Activated T-helper 2 cell treated with anti-CD3 and anti-CD28 coated beads, Interferon-gamma antibody, Interleukin-2, Interleukin-4, amounts not matched to agents 10 μg/mL and 5 μg/mL and 100 μg/mL, durations not matched to agents 14 hours and 24 hours and 36 hours (primary cell): ENCODE results near the gene TMEM144. TPM values are rescaled to one million over a fixed set of nuclear protein-coding genes. Genes with fewer than 3 reads are reported as not detected.
"Not testable (repeated sequence)": the region's sequence is repeated elsewhere in the genome, so short reads cannot be mapped to it uniquely, and the experiment has no call there.

ENCODE experiments used
- DNase-seq: peaks from one replicate; pipeline ENCODE4 v3.0.0; 2021; ENCODE audit warnings: low spot score
- H3K27ac Mint-ChIP-seq: one replicate; pipeline ENCODE4 v1.8.0; 2021; ENCODE audit warnings: mixed read lengths
- H3K27me3 Mint-ChIP-seq: one replicate; pipeline ENCODE4 v1.8.0; 2021; ENCODE audit warnings: low read depth, mixed read lengths
- H3K36me3 Mint-ChIP-seq: one replicate; pipeline ENCODE4 v1.8.0; 2021; ENCODE audit warnings: low read depth, mixed read lengths
- H3K4me1 Mint-ChIP-seq: one replicate; pipeline ENCODE4 v1.8.0; 2021; ENCODE audit warnings: low read depth, mixed read lengths
- H3K4me3 Mint-ChIP-seq: one replicate; pipeline ENCODE4 v1.8.0; 2021; ENCODE audit warnings: low read depth, mild to moderate bottlenecking, moderate library complexity, mixed read lengths
- H3K9me3 Mint-ChIP-seq: one replicate; pipeline ENCODE4 v1.8.0; 2021; ENCODE audit warnings: mixed read lengths
- intact Hi-C: fragments of 100-400 bp; cut with micrococcal nuclease; formaldehyde crosslinking; loops from one replicate; pipeline ENCODE4 v1.15.1; 2023
- total RNA-seq: library from RNA; stranded (reverse); gene quantifications from 2 replicates; pipeline ENCODE4 v1.2.3, GENCODE V29; 2022

TMEM144 gene
- total RNA-seq, 1 donor from 2014 or later: 0.16 TPM

- H3K36me3 Mint-ChIP-seq: no peaks in the 10 kb centered on the region
- no peaks in the 10 kb centered on the region for H3K9me3 Mint-ChIP-seq
- no peaks in the 10 kb centered on the region for H3K4me1 Mint-ChIP-seq
- no peaks in the 10 kb centered on the region for H3K27me3 Mint-ChIP-seq
- no peak overlapping the region for H3K4me3 Mint-ChIP-seq
- DNase-seq: no peak
- H3K27ac Mint-ChIP-seq: no peak overlapping the region
- intact Hi-C loops: loop anchor here (2.0 kb wide), 1 partner anchor 365 kb away; no protein-coding TSS in a partner anchor
Measured at GRCh38 chr4:158259955-158260575, 49.8 kb downstream of the TMEM144 start.

- intact Hi-C loops: loop anchor here (2.0 kb wide), 1 partner anchor 363 kb away; no protein-coding TSS in a partner anchor
Measured at GRCh38 chr4:158261480-158261879, 51.2 kb downstream of the TMEM144 start.

GRCh38 chr4:158268553-158268952 lies 58.3 kb downstream of the TMEM144 start:
- Mint-ChIP-seq H3K36me3 (no peaks in the 10 kb centered on the region), H3K4me3 (no peak overlapping the region), H3K9me3 (no peaks in the 10 kb centered on the region), H3K27ac (no peak overlapping the region), H3K4me1 (no peaks in the 10 kb centered on the region), H3K27me3 (peaks cover 4% of the 10 kb centered on the region)
- no peak for DNase-seq
- intact Hi-C loops: no loop called here

More at GRCh38 chr4:158261480-158261879, 51.2 kb downstream of the TMEM144 start:
- Mint-ChIP-seq H3K4me3 (no peak overlapping the region), H3K4me1 (no peaks in the 10 kb centered on the region), H3K36me3 (no peaks in the 10 kb centered on the region), H3K27me3 (no peaks in the 10 kb centered on the region), H3K9me3 (no peaks in the 10 kb centered on the region), H3K27ac (no peak overlapping the region)
- DNase-seq: no peak

- Mint-ChIP-seq H3K27ac (no peak overlapping the region), H3K27me3 (no peaks in the 10 kb centered on the region), H3K36me3 (no peaks in the 10 kb centered on the region), H3K4me1 (no peaks in the 10 kb centered on the region), H3K9me3 (no peaks in the 10 kb centered on the region), H3K4me3 (no peak overlapping the region)
- intact Hi-C loops: no loop called here
- DNase-seq: no peak
Measured at GRCh38 chr4:158274636-158275035, 64.3 kb downstream of the TMEM144 start.

GRCh38 chr4:158277558-158277957 lies 67.3 kb downstream of the TMEM144 start:
- H3K27ac Mint-ChIP-seq: no peak overlapping the region
- no peaks in the 10 kb centered on the region for H3K36me3 Mint-ChIP-seq
- intact Hi-C loops: no loop called here
- DNase-seq: no peak
- no peak overlapping the region for H3K4me3 Mint-ChIP-seq
- H3K9me3 Mint-ChIP-seq: no peaks in the 10 kb centered on the region
- no peaks in the 10 kb centered on the region for H3K27me3 Mint-ChIP-seq
- H3K4me1 Mint-ChIP-seq: no peaks in the 10 kb centered on the region

GRCh38 chr4:158279052-158279451 lies 68.8 kb downstream of the TMEM144 start:
- DNase-seq, H3K4me3 Mint-ChIP-seq, H3K9me3 Mint-ChIP-seq, H3K27me3 Mint-ChIP-seq, H3K36me3 Mint-ChIP-seq, intact Hi-C loops, H3K27ac Mint-ChIP-seq, H3K4me1 Mint-ChIP-seq: not testable (repeated sequence)

GRCh38 chr4:158280856-158281255 lies 70.6 kb downstream of the TMEM144 start:
- no peaks in the 10 kb centered on the region for H3K36me3 Mint-ChIP-seq
- no peak for DNase-seq
- H3K9me3 Mint-ChIP-seq: no peaks in the 10 kb centered on the region
- no peaks in the 10 kb centered on the region for H3K27me3 Mint-ChIP-seq
- intact Hi-C loops: no loop called here
- no peak overlapping the region for H3K4me3 Mint-ChIP-seq
- H3K27ac Mint-ChIP-seq: no peak overlapping the region
- H3K4me1 Mint-ChIP-seq: no peaks in the 10 kb centered on the region

GRCh38 chr4:158282252-158282651 lies 72.0 kb downstream of the TMEM144 start:
- intact Hi-C loops: no loop called here
- Mint-ChIP-seq H3K4me3 (no peak overlapping the region), H3K36me3 (no peaks in the 10 kb centered on the region), H3K27me3 (no peaks in the 10 kb centered on the region), H3K4me1 (no peaks in the 10 kb centered on the region), H3K27ac (no peak overlapping the region), H3K9me3 (no peaks in the 10 kb centered on the region)
- no peak for DNase-seq

GRCh38 chr4:158285429-158286216 lies 75.3 kb downstream of the TMEM144 start:
- Mint-ChIP-seq H3K4me3 (no peak overlapping the region), H3K4me1 (no peaks in the 10 kb centered on the region), H3K9me3 (no peaks in the 10 kb centered on the region), H3K27me3 (no peaks in the 10 kb centered on the region), H3K27ac (no peak overlapping the region), H3K36me3 (no peaks in the 10 kb centered on the region)
- intact Hi-C loops: no loop called here
- no peak for DNase-seq

- intact Hi-C loops: no loop called here
- H3K4me1 Mint-ChIP-seq: no peaks in the 10 kb centered on the region
- H3K4me3 Mint-ChIP-seq: no peak overlapping the region
- no peaks in the 10 kb centered on the region for H3K27me3 Mint-ChIP-seq
- peaks cover 4% of the 10 kb centered on the region for H3K9me3 Mint-ChIP-seq
- no peak overlapping the region for H3K27ac Mint-ChIP-seq
- H3K36me3 Mint-ChIP-seq: no peaks in the 10 kb centered on the region
- no peak for DNase-seq
Measured at GRCh38 chr4:158290912-158291311, 80.6 kb downstream of the TMEM144 start.

- H3K36me3 Mint-ChIP-seq: no peaks in the 10 kb centered on the region
- DNase-seq: no peak
- H3K4me3 Mint-ChIP-seq: no peak overlapping the region
- intact Hi-C loops: no loop called here
- H3K27ac Mint-ChIP-seq: no peak overlapping the region
- H3K9me3 Mint-ChIP-seq: peaks cover 4% of the 10 kb centered on the region
- no peaks in the 10 kb centered on the region for H3K27me3 Mint-ChIP-seq
- no peaks in the 10 kb centered on the region for H3K4me1 Mint-ChIP-seq
Measured at GRCh38 chr4:158291334-158292055, 81.2 kb downstream of the TMEM144 start.

GRCh38 chr4:158292156-158292555 lies 81.9 kb downstream of the TMEM144 start:
- Mint-ChIP-seq H3K4me3 (no peak overlapping the region), H3K27ac (no peak overlapping the region), H3K36me3 (no peaks in the 10 kb centered on the region), H3K27me3 (no peaks in the 10 kb centered on the region), H3K9me3 (peaks cover 4% of the 10 kb centered on the region), H3K4me1 (no peaks in the 10 kb centered on the region)
- no peak for DNase-seq
- intact Hi-C loops: no loop called here

- DNase-seq: no peak
- H3K27me3 Mint-ChIP-seq: no peaks in the 10 kb centered on the region
- peaks cover 4% of the 10 kb centered on the region for H3K9me3 Mint-ChIP-seq
- H3K4me3 Mint-ChIP-seq: no peak overlapping the region
- no peaks in the 10 kb centered on the region for H3K36me3 Mint-ChIP-seq
- intact Hi-C loops: no loop called here
- no peak overlapping the region for H3K27ac Mint-ChIP-seq
- H3K4me1 Mint-ChIP-seq: no peaks in the 10 kb centered on the region
Measured at GRCh38 chr4:158295053-158295452, 84.8 kb downstream of the TMEM144 start.
